Stimulated activated naive B cell treated with anti-CD40 and anti-IgM and Interleukin-4, amounts not matched to agents 10 μg/mL and 1 μg/mL and 100 μg/mL, for 72 hours (primary cell): ENCODE measurements around the gene MZT2B.
"Not testable (repeated sequence)": the region's sequence is repeated elsewhere in the genome, so short reads cannot be mapped to it uniquely, and the experiment has no call there.

Source experiments
- ATAC-seq, 2 donors: fragments of 150-1000 bp; cut with Tn5 transposase; replicated peaks; 2 replicates each; pipeline ENCODE4 v1.10.0; 2021; ENCODE audit warnings: moderate library complexity in 1 of 2
- DNase-seq: peaks from one replicate; pipeline ENCODE4 v3.0.0; 2021
- H3K27ac Mint-ChIP-seq: one replicate; pipeline ENCODE4 v1.8.0; 2022; ENCODE audit warnings: mild to moderate bottlenecking, mixed read lengths
- H3K27me3 Mint-ChIP-seq, 2 donors: one replicate each; pipeline ENCODE4 v1.8.0; 2022; ENCODE audit warnings: mixed read lengths in 2 of 2
- H3K36me3 Mint-ChIP-seq, 2 donors: one replicate each; pipeline ENCODE4 v1.8.0; 2022; ENCODE audit warnings: mixed read lengths in 2 of 2, mild to moderate bottlenecking in 1 of 2
- H3K4me1 Mint-ChIP-seq, 2 donors: one replicate each; pipeline ENCODE4 v1.8.0; 2022; ENCODE audit warnings: mixed read lengths in 2 of 2, mild to moderate bottlenecking in 1 of 2
- H3K4me3 Mint-ChIP-seq, 2 donors: one replicate each; pipeline ENCODE4 v1.8.0; 2022; ENCODE audit warnings: mild to moderate bottlenecking in 2 of 2, mixed read lengths in 2 of 2, moderate library complexity in 1 of 2
- H3K9me3 Mint-ChIP-seq, 2 donors: one replicate each; pipeline ENCODE4 v1.8.0; 2022; ENCODE audit warnings: mixed read lengths in 2 of 2, mild to moderate bottlenecking in 1 of 2

The MZT2B gene

DNA sequence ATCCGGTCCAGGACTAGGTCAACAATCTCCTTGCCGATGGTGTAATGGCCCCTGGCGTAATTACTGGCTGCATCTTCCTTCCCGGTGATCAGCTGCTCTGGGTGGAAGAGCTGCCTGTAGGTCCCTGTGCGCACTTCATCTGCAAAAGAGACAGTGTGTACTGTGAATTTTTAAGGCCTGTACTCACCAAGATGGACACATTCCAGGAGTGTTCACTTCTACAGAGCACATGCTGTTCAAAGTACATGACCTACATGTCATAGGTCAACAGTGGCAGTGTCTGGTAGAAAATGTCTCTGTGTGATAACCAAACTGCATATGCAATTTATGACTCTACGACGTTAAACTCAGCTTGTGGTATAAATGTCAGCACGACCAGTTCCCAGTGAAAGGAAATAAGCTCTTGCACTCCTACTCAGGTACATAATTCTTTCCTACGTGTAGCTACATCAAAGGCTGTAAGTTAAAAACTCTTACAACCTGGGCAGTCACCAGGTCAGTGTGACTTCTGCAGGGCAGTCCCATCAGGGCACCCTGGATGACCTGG is 13.1 kb downstream of the MZT2B start:
- DNase-seq, H3K4me3 Mint-ChIP-seq, H3K27ac Mint-ChIP-seq, H3K27me3 Mint-ChIP-seq, ATAC-seq, H3K9me3 Mint-ChIP-seq, H3K4me1 Mint-ChIP-seq: not testable (repeated sequence)
- H3K36me3 Mint-ChIP-seq, result peaks cover 7 to 14% of the 10 kb centered on the region in 2 donors

- not testable (repeated sequence) for DNase-seq, ATAC-seq, H3K27ac Mint-ChIP-seq, H3K9me3 Mint-ChIP-seq, H3K4me1 Mint-ChIP-seq, H3K4me3 Mint-ChIP-seq, H3K27me3 Mint-ChIP-seq
- H3K36me3 Mint-ChIP-seq, result peaks cover 7 to 12% of the 10 kb centered on the region in 2 donors
These were observed 14.0 kb downstream of the MZT2B start for GRCh38 chr2:130196052-130196451.

- H3K4me3 Mint-ChIP-seq, result no peak within 1 kb of the TSS
- H3K4me1 Mint-ChIP-seq, result no peaks in the 10 kb centered on the region
- peaks cover 4 to 5% of the 10 kb centered on the region in 2 donors for H3K36me3 Mint-ChIP-seq
- ATAC-seq, result no peak
- H3K27ac Mint-ChIP-seq, result no peak within 1 kb of the TSS
- H3K9me3 Mint-ChIP-seq, result no peaks in the 10 kb centered on the region
- no peak for DNase-seq
- H3K27me3 Mint-ChIP-seq, result no peaks in the 10 kb centered on the region
These were observed 16.3 kb downstream of the MZT2B start, which contains the start of gene TUBA3E for GRCh38 chr2:130198343-130198742. Gene TUBA3E (minus strand): TSS chr2:130198439. CDS start chr2:130198360, 79 bp downstream.

- not testable (repeated sequence) for H3K9me3 Mint-ChIP-seq, H3K4me1 Mint-ChIP-seq
These were observed 20.5 kb downstream of the MZT2B start for GRCh38 chr2:130202518-130202917.

GRCh38 chr2:130203150-130203549 is 21.1 kb downstream of the MZT2B start:
- not testable (repeated sequence) for H3K4me3 Mint-ChIP-seq, H3K36me3 Mint-ChIP-seq, H3K27ac Mint-ChIP-seq, H3K9me3 Mint-ChIP-seq, H3K27me3 Mint-ChIP-seq, DNase-seq, ATAC-seq, H3K4me1 Mint-ChIP-seq

More at GRCh38 chr2:130202518-130202917, 20.5 kb downstream of the MZT2B start:
- not testable (repeated sequence) for H3K27ac Mint-ChIP-seq, H3K4me3 Mint-ChIP-seq, DNase-seq, ATAC-seq, H3K36me3 Mint-ChIP-seq, H3K27me3 Mint-ChIP-seq

DNA sequence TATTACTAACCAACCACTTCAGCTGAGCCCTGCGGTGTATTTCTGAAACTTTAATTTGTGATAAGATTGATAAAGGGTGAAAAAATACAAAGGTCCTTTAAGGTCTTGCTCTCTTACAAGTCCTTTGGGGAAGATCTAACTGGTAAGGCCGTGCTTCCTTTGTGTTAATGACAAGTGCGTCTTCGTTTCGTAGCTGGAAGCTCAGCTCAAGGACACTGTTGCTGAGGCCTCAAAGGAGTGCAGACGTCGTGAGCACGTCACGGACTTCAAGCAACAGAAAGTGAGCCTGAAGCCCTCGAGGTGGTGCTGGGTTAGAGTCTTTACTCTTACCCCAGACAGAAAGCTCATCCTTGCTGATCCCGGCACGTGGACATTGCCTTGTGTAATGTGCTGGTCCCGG is 25.0 kb downstream of the MZT2B start:
- DNase-seq, H3K27ac Mint-ChIP-seq, H3K4me3 Mint-ChIP-seq, ATAC-seq, H3K4me1 Mint-ChIP-seq, H3K9me3 Mint-ChIP-seq, H3K36me3 Mint-ChIP-seq, H3K27me3 Mint-ChIP-seq: not testable (repeated sequence)

DNA sequence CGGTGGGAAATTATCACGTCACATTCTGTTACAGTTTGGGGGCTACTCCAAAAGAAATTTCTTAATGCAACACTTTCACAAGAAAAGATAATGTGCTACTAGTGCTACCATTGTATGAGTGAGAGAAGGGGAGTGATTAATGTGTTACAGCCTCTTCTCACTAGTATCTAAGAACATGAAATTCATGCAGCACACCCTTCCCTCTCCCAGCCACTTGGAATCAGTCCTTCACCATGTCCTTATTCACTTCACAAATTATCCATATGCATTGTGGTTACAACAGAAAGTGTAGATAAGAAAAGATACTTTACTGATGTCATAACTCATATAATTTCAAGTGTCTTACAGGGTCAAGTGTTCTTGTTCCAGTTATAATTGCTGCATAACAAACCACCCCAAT is 37.1 kb downstream of the MZT2B start:
- not testable (repeated sequence) for ATAC-seq, H3K4me3 Mint-ChIP-seq, DNase-seq, H3K4me1 Mint-ChIP-seq, H3K27ac Mint-ChIP-seq, H3K9me3 Mint-ChIP-seq, H3K36me3 Mint-ChIP-seq
- peaks cover 18 to 20% of the 10 kb centered on the region in 2 donors for H3K27me3 Mint-ChIP-seq

DNA sequence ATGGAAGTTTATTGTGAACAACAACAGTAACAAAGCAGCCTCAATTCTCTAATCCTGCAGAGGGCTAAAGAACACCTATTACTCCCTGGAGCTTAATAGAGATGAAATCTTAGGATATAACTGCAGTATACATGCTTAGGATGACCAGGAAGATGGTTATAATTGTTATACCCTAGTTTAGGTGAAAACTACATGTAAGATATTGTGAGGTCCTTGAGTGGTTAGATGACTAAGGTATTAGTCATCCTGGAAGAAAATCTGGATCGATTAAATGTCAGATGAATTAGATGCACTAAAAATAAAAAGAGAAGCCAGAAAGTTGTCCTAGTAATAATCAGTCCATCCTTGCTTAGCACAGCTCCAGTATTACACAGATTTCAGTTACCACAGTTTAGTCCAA is 38.4 kb downstream of the MZT2B start:
- H3K9me3 Mint-ChIP-seq, H3K36me3 Mint-ChIP-seq, H3K4me1 Mint-ChIP-seq, H3K4me3 Mint-ChIP-seq, DNase-seq, H3K27ac Mint-ChIP-seq, ATAC-seq: not testable (repeated sequence)
- peaks cover 11 to 16% of the 10 kb centered on the region in 2 donors for H3K27me3 Mint-ChIP-seq

- H3K27ac Mint-ChIP-seq, result not testable (repeated sequence)
These were observed 40.5 kb downstream of the MZT2B start for GRCh38 chr2:130222523-130222922.

GRCh38 chr2:130228005-130228404 is 45.9 kb downstream of the MZT2B start:
- DNase-seq, ATAC-seq: not testable (repeated sequence)

More at GRCh38 chr2:130222523-130222922, 40.5 kb downstream of the MZT2B start:
- not testable (repeated sequence) for H3K9me3 Mint-ChIP-seq, H3K4me3 Mint-ChIP-seq, H3K36me3 Mint-ChIP-seq, DNase-seq, H3K27me3 Mint-ChIP-seq, H3K4me1 Mint-ChIP-seq
- ATAC-seq, result peak; percentile 48 to 60

DNA sequence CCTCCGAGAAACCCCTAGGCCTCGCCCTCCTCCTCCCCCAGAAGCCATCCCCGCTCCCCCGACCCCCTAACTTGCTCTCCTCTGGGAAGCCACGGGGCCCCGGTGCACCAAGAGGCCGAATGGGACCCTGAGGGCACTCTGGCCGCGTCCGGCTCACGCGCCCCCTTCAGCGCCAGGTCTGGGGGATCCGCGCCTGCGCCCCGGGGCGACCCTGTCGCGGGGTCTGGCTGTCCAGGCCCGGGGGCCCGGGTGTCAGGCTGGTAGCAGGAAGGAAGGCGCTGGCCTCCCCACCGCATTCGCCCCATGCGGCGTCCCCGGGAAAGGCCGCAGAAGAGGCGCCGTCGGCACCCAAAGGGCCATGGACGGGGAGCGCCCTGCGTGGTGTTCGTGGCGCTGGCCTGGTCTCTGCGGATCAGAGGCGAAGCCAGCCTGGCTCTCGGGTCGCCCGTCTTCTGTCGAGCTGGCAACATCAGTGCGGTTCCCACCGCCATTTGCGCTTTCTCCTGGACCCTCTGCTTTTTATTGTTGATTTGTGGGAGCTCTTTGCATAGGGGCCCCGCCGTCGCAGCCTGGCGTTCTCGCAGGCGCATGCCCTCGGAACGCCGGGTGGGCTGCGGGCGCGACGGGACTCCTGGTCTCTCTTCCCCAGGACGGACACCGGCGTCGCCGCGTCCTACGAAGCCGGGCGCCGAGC is 46.6 kb downstream of the MZT2B start:
- not testable (repeated sequence) for ATAC-seq, H3K4me1 Mint-ChIP-seq, H3K4me3 Mint-ChIP-seq, H3K27me3 Mint-ChIP-seq, H3K27ac Mint-ChIP-seq, H3K9me3 Mint-ChIP-seq, H3K36me3 Mint-ChIP-seq, DNase-seq

More at GRCh38 chr2:130228005-130228404, 45.9 kb downstream of the MZT2B start:
- H3K27me3 Mint-ChIP-seq, H3K36me3 Mint-ChIP-seq, H3K4me1 Mint-ChIP-seq, H3K4me3 Mint-ChIP-seq, H3K27ac Mint-ChIP-seq, H3K9me3 Mint-ChIP-seq: not testable (repeated sequence)

GRCh38 chr2:130229161-130229510 is 47.1 kb downstream of the MZT2B start:
- H3K9me3 Mint-ChIP-seq, H3K36me3 Mint-ChIP-seq, H3K4me1 Mint-ChIP-seq, H3K27ac Mint-ChIP-seq, DNase-seq, H3K27me3 Mint-ChIP-seq: not testable (repeated sequence)
- H3K4me3 Mint-ChIP-seq, result peak overlapping the region in 1 of 2 donors; percentile 72
- ATAC-seq, result peak; percentile 45 to 87

DNA sequence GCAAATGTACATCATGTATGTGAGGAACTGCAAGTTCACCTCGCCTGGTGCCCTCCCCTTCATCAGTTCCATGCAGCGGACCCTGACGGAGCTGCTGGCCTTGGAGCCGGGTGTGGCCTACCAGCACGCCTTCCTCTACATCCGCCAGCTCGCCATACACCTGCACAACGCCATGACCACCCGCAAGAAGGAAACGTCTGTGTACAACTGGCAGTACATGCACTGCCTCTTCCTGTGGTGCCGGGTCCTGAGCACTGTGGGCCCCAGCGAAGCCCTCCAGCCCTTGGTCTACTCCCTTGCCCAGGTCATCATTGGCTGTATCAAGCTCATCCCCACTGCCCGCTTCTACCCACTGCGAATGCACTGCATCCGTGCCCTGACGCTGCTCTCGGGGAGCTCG is 48.3 kb downstream of the MZT2B start:
- DNase-seq, ATAC-seq, H3K27me3 Mint-ChIP-seq, H3K9me3 Mint-ChIP-seq, H3K4me3 Mint-ChIP-seq, H3K4me1 Mint-ChIP-seq, H3K27ac Mint-ChIP-seq, H3K36me3 Mint-ChIP-seq: not testable (repeated sequence)

DNA sequence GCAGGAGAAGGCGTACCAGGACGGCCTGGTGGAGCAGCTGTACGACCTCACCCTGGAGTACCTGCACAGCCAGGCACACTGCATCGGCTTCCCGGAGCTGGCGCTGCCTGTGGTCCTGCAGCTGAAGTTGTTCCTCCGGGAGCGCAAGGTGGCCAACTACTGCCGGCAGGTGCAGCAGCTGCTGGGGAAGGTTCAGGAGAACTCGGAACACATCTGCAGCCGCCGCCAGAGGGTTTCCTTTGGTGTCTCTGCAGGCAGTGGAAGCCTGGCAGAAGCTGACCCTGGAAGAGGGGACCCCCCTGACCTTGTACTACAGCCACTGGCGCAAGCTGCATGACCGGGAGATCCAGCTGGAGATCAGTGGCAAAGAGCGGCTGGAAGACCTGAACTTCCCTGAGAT is 48.8 kb downstream of the MZT2B start:
- not testable (repeated sequence) for H3K36me3 Mint-ChIP-seq, H3K4me1 Mint-ChIP-seq, DNase-seq, H3K27ac Mint-ChIP-seq, ATAC-seq, H3K27me3 Mint-ChIP-seq, H3K9me3 Mint-ChIP-seq, H3K4me3 Mint-ChIP-seq

DNA sequence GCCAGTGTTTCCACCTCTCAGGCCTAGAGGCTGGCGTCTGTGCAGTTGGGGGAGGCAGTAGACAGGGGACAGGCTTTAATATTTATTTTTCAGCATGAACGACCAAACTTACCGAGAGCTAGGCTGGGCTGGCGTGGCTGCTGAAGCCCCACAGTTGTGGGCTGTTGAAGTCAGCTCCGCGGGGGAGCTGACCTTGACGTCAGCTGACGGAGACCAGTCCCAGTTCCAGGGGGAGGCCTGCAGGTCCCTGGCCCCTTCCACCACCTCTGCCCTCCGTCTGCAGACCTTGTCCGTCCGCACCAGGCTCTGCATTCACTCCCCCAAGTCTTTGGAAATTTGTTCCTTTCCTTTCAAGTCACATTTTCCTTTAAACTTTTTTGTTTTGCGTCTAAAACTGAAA is 49.6 kb downstream of the MZT2B start:
- Mint-ChIP-seq H3K4me3 (no peak overlapping the region), H3K27ac (no peak overlapping the region), H3K36me3 (peaks cover 0 to 3% of the 10 kb centered on the region in 2 donors), H3K9me3 (peaks cover 0 to 6% of the 10 kb centered on the region in 2 donors), H3K27me3 (peaks cover 6 to 7% of the 10 kb centered on the region in 2 donors), H3K4me1 (no peaks in the 10 kb centered on the region)
- DNase-seq (no peak), ATAC-seq (no peak)
